PC-3 (cell line): ENCODE measurements around the gene SLC35E4. TPM values are rescaled to one million over a fixed set of nuclear protein-coding genes. Genes with fewer than 3 reads are reported as not detected.
"Not testable (repeated sequence)": the region's sequence is repeated elsewhere in the genome, so short reads cannot be mapped to it uniquely, and the experiment has no call there.

Experiments used
- ATAC-seq: fragments of 200-7000 bp; cut with Tn5 transposase; 2 replicates; pipeline ENCODE4 v1.9.1; 2020; ENCODE audit warnings: mild to moderate bottlenecking, moderate library complexity
- BruUV-seq: library from RNA; stranded (reverse); fragments of 400-500 nt; replicated peaks from 2 replicates; lab custom pipeline; 2021; lab: Mats Ljungman, UMichigan
- CTCF ChIA-PET: fragments of 300-600 bp; sonication (Branson Sonifier 250); formaldehyde crosslinking; loops from one replicate; lab custom pipeline; 2022; ENCODE audit warnings: antibody characterized with exemption; lab: Charles Lee
- POLR2A ChIA-PET: fragments of 300-600 bp; sonication (Branson Sonifier 250); formaldehyde crosslinking; loops from one replicate; lab custom pipeline; 2022; ENCODE audit warnings: antibody characterized with exemption; ENCODE audit not compliant: unreplicated experiment; lab: Charles Lee
- DNase-seq: peaks from one replicate; pipeline ENCODE4 v3.0.0-alpha.2; 2015
- H2AFZ ChIP-seq: fragments of 300-600 bp; sonication (generic); 2 replicates; pipeline ENCODE4 v1.6.0; 2016; ENCODE audit warnings: antibody characterized with exemption, low read length
- H3F3A ChIP-seq: fragments of 300-600 bp; sonication (generic); one replicate; pipeline ENCODE4 v1.6.0; 2017; ENCODE audit warnings: antibody characterized with exemption, low read length, control low read depth, mild to moderate bottlenecking; ENCODE audit not compliant: unreplicated experiment
- H3K27ac ChIP-seq: fragments of 300-600 bp; sonication (generic); 2 replicates; pipeline ENCODE4 v1.5.1; 2016; ENCODE audit warnings: mild to moderate bottlenecking, low read length
- H3K27me3 ChIP-seq: fragments of 300-600 bp; sonication (generic); 2 replicates; pipeline ENCODE4 v1.6.1; 2016; ENCODE audit warnings: low read length, mixed read lengths
- H3K36me3 ChIP-seq: fragments of 300-600 bp; sonication (generic); 2 replicates; pipeline ENCODE4 v1.6.1; 2016; ENCODE audit warnings: low read depth, mixed run types, low read length, mixed read lengths
- H3K4me1 ChIP-seq: fragments of 300-600 bp; sonication (generic); 2 replicates; pipeline ENCODE4 v1.5.1; 2016; ENCODE audit warnings: low read length; ENCODE audit not compliant: insufficient read depth
- H3K4me2 ChIP-seq: fragments of 300-600 bp; sonication (generic); 2 replicates; pipeline ENCODE4 v1.6.0; 2016; ENCODE audit warnings: low read length
- H3K4me3 ChIP-seq: fragments of 300-600 bp; sonication (generic); 2 replicates; pipeline ENCODE4 v1.5.1; 2016; ENCODE audit warnings: mild to moderate bottlenecking, low read length, mixed read lengths
- H3K79me2 ChIP-seq: fragments of 300-600 bp; sonication (generic); 2 replicates; pipeline ENCODE4 v1.6.1; 2017; ENCODE audit warnings: low read length, mixed read lengths
- H3K9ac ChIP-seq: fragments of 300-600 bp; sonication (generic); 2 replicates; pipeline ENCODE4 v1.6.0; 2016; ENCODE audit warnings: mild to moderate bottlenecking, low read length
- H3K9me2 ChIP-seq: fragments of 300-600 bp; sonication (generic); replicated peaks from 2 replicates; pipeline ENCODE4 v1.6.1; 2016; ENCODE audit warnings: mixed run types, low read length, mixed read lengths
- H3K9me3 ChIP-seq: fragments of 300-600 bp; sonication (generic); 2 replicates; pipeline ENCODE4 v1.6.1; 2016; ENCODE audit warnings: low read length, mixed read lengths
- H4K20me1 ChIP-seq: fragments of 300-600 bp; sonication (generic); 2 replicates; pipeline ENCODE4 v1.6.1; 2016; ENCODE audit warnings: low read length, mixed read lengths
- EZH2 ChIP-seq: fragments of 300-600 bp; sonication (generic); IDR thresholded peaks from one replicate; pipeline ENCODE4 v1.6.1; 2017; ENCODE audit warnings: antibody characterized with exemption, mild to moderate bottlenecking, low read length; ENCODE audit not compliant: unreplicated experiment
- EZH2phosphoT487 ChIP-seq: fragments of 300-600 bp; sonication (generic); IDR thresholded peaks from 2 replicates; pipeline ENCODE4 v1.6.1; 2018; ENCODE audit warnings: mild to moderate bottlenecking, antibody characterized with exemption, low read length, borderline replicate concordance
- intact Hi-C: fragments of 100-400 bp; cut with micrococcal nuclease; formaldehyde crosslinking; loops from 2 replicates; pipeline ENCODE4 v1.9.0; 2023
- total RNA-seq: library from RNA; depleted of rRNA; stranded (reverse); fragments of >200 nt; gene quantifications from 2 replicates; pipeline ENCODE4 v1.2.3, GENCODE V29; 2014
- TF ChIP-seq, protein P1 (sequence below): fragments of 300-600 bp; sonication (generic); conservative IDR thresholded peaks from 2 replicates; pipeline ENCODE4 v1.5.1; 2017; ENCODE audit warnings: antibody characterized with exemption, low read depth, mild to moderate bottlenecking, low read length

Gene SLC35E4
- total RNA-seq, 1 experiment from 2014 or later, result 16.8 TPM

DNA sequence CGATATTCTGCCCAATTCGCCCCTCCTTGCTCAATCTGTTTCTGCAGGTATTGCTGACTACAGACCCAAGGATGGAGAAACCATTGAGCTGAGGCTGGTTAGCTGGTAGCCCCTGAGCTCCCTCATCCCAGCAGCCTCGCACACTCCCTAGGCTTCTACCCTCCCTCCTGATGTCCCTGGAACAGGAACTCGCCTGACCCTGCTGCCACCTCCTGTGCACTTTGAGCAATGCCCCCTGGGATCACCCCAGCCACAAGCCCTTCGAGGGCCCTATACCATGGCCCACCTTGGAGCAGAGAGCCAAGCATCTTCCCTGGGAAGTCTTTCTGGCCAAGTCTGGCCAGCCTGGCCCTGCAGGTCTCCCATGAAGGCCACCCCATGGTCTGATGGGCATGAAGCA, 9.2 kb upstream of the SLC35E4 start:
- Histone ChIP-seq H3K9me3 (no peaks in the 10 kb centered on the region), H4K20me1 (no peaks in the 10 kb centered on the region), H3K4me2 (no peak overlapping the region), H2AFZ (no peak overlapping the region), H3F3A (no peaks in the 10 kb centered on the region), H3K9ac (no peak overlapping the region), H3K9me2 (no peaks in the 10 kb centered on the region), H3K36me3 (no peaks in the 10 kb centered on the region), H3K4me3 (no peak overlapping the region), H3K79me2 (no peaks in the 10 kb centered on the region), H3K27me3 (no peaks in the 10 kb centered on the region), H3K4me1 (no peaks in the 10 kb centered on the region), H3K27ac (no peak overlapping the region)
- BruUV-seq, result no TSS peak
- intact Hi-C loops, result no loop called here
- DNase-seq (no peak), ATAC-seq (no peak)
- ChIA-PET POLR2A (no interaction called here), CTCF (no interaction called here)
- TF ChIP-seq EZH2 (no peak), EZH2phosphoT487 (no peak)
- TF ChIP-seq, protein P1, sequence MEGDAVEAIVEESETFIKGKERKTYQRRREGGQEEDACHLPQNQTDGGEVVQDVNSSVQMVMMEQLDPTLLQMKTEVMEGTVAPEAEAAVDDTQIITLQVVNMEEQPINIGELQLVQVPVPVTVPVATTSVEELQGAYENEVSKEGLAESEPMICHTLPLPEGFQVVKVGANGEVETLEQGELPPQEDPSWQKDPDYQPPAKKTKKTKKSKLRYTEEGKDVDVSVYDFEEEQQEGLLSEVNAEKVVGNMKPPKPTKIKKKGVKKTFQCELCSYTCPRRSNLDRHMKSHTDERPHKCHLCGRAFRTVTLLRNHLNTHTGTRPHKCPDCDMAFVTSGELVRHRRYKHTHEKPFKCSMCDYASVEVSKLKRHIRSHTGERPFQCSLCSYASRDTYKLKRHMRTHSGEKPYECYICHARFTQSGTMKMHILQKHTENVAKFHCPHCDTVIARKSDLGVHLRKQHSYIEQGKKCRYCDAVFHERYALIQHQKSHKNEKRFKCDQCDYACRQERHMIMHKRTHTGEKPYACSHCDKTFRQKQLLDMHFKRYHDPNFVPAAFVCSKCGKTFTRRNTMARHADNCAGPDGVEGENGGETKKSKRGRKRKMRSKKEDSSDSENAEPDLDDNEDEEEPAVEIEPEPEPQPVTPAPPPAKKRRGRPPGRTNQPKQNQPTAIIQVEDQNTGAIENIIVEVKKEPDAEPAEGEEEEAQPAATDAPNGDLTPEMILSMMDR, result no peak

DNA sequence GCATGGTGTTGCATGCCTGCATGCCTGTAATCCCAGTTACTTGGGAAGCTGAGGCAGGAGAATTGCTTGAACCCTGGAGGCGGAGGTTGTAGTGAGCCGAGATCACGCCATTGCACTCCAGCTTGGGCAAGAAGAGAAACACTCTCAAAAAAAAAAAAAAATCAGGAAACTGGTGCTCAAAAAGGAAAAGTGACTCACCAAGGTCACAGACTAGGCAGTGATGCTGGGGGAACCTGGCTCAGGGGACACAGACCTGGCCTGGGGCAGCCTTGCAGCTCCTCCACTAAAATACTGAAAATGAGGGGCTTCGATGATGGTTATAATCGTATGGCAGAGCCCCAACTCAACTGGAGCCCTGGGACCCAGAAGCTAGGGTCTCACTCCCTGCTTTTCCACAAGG, 8.1 kb upstream of the SLC35E4 start:
- Histone ChIP-seq H2AFZ (no peak overlapping the region), H3K36me3 (no peaks in the 10 kb centered on the region), H3K9ac (no peak overlapping the region), H4K20me1 (no peaks in the 10 kb centered on the region), H3K27me3 (no peaks in the 10 kb centered on the region), H3K4me2 (no peak overlapping the region), H3K79me2 (no peaks in the 10 kb centered on the region), H3F3A (no peaks in the 10 kb centered on the region), H3K4me1 (no peaks in the 10 kb centered on the region), H3K27ac (no peak overlapping the region), H3K9me3 (no peaks in the 10 kb centered on the region), H3K9me2 (no peaks in the 10 kb centered on the region), H3K4me3 (no peak overlapping the region)
- no TSS peak for BruUV-seq
- intact Hi-C loops, result no loop called here
- TF ChIP-seq, protein P1, result no peak
- TF ChIP-seq EZH2 (no peak), EZH2phosphoT487 (no peak)
- no peak for DNase-seq
- CTCF ChIA-PET, result no interaction called here
- no peak for ATAC-seq
- POLR2A ChIA-PET, result no interaction called here

DNA sequence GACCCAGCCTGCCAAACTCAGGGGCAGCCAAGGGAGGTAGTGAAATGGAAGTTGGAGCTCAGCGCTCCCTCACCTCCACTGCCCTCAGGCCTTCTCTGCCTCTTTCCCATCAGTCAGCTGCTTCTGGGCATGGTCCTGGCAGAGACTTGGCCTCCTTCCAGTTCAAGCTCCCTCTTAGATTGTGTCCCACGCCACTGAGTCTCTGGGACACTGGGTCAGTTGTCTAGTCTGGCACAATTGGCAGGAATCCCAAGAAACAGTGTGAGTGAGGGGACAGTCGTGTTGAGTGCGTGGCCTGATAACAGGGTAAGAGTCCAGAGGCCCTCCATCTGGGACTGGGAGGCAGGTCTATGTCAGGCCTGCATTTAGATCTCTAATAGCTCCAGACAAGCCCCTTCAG, 7.1 kb upstream of the SLC35E4 start:
- ATAC-seq (no peak), DNase-seq (no peak)
- no peak overlapping the region for H3K4me2 ChIP-seq
- H3K9me3 ChIP-seq, result no peaks in the 10 kb centered on the region
- H3K4me1 ChIP-seq, result no peaks in the 10 kb centered on the region
- no peaks in the 10 kb centered on the region for H3K79me2 ChIP-seq
- BruUV-seq, result no TSS peak
- no peaks in the 10 kb centered on the region for H3K9me2 ChIP-seq
- H3K9ac ChIP-seq, result no peak overlapping the region
- no peaks in the 10 kb centered on the region for H3F3A ChIP-seq
- intact Hi-C loops, result no loop called here
- ChIA-PET POLR2A (no interaction called here), CTCF (no interaction called here)
- no peaks in the 10 kb centered on the region for H3K27me3 ChIP-seq
- H3K36me3 ChIP-seq, result no peaks in the 10 kb centered on the region
- no peak overlapping the region for H3K4me3 ChIP-seq
- TF ChIP-seq EZH2phosphoT487 (no peak), EZH2 (no peak)
- TF ChIP-seq, protein P1, result no peak
- H3K27ac ChIP-seq, result no peak overlapping the region
- H2AFZ ChIP-seq, result no peak overlapping the region
- H4K20me1 ChIP-seq, result no peaks in the 10 kb centered on the region

DNA sequence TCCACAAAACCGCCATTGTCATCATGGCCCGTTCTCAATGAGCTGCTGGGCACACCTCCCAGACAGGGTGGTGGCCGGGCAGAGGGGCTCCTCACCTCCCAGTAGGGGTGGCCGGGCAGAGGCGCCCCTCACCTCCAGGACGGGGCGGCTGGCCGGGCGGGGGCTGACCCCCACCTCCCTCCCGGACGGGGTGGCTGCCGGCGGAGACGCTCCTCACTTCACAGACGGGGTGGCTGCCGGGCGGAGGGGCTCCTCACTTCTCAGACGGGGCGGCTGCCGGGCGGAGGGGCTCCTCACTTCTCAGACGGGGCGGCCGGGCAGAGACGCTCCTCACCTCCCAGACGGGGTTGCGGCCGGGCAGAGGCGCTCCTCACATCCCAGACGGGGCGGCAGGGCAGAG, 4.1 kb upstream of the SLC35E4 start:
- H3K4me2 ChIP-seq, POLR2A ChIA-PET, H3K9me3 ChIP-seq, intact Hi-C loops, CTCF ChIA-PET, H3K79me2 ChIP-seq, H3K36me3 ChIP-seq, H3K27ac ChIP-seq, H3F3A ChIP-seq, H3K9ac ChIP-seq, H2AFZ ChIP-seq, DNase-seq, H3K27me3 ChIP-seq, BruUV-seq, H4K20me1 ChIP-seq, H3K4me3 ChIP-seq, ATAC-seq, H3K9me2 ChIP-seq: not testable (repeated sequence)
- H3K4me1 ChIP-seq, result peaks cover 12% of the 10 kb centered on the region
